Measurements from ENCODE around the gene HTR7. TPM values are rescaled to one million over a fixed set of nuclear protein-coding genes. Genes with fewer than 3 reads are reported as not detected.
"Not testable (repeated sequence)": the region's sequence is repeated elsewhere in the genome, so short reads cannot be mapped to it uniquely, and the experiment has no call there.

HTR7 gene
- total RNA-seq, 1 donor from 2014 or later: not detected

GRCh38 chr10:90860790-90861189 is 3.0 kb upstream of the HTR7 start:
- DNase-seq (no peak), ATAC-seq (no peak)
- intact Hi-C loops (cut with micrococcal nuclease): loop anchor here (10.0 kb wide), 2 partner anchors 106 to 1066 kb away; no protein-coding TSS in a partner anchor

GRCh38 chr10:90859321-90859751 is 1.5 kb upstream of the HTR7 start:
- no peak for ATAC-seq
- intact Hi-C loops (cut with micrococcal nuclease): no loop called here
- DNase-seq: no peak

GRCh38 chr10:90858461-90858968 is 676 bp upstream of the HTR7 start:
- ATAC-seq: peak; percentile 21
- intact Hi-C loops (cut with micrococcal nuclease): no loop called here

GRCh38 chr10:90856964-90857634 is 740 bp downstream of the HTR7 start:
- ATAC-seq: no peak
- intact Hi-C loops (cut with micrococcal nuclease): no loop called here
- DNase-seq: peak; percentile 28

More at GRCh38 chr10:90858461-90858968, 676 bp upstream of the HTR7 start:
- DNase-seq: no peak

- intact Hi-C loops (cut with micrococcal nuclease): no loop called here
- DNase-seq (no peak), ATAC-seq (no peak)
These were observed 1.6 kb downstream of the HTR7 start for GRCh38 chr10:90856261-90856660.

- intact Hi-C loops (cut with micrococcal nuclease): no loop called here
- DNase-seq (no peak), ATAC-seq (no peak)
These were observed 2.7 kb downstream of the HTR7 start for GRCh38 chr10:90855126-90855525.

GRCh38 chr10:90849956-90850749 is 7.7 kb downstream of the HTR7 start:
- DNase-seq (no peak), ATAC-seq (no peak)
- intact Hi-C loops (cut with micrococcal nuclease): no loop called here

GRCh38 chr10:90847436-90847835 is 10.4 kb downstream of the HTR7 start:
- DNase-seq (no peak), ATAC-seq (no peak)
- intact Hi-C loops (cut with micrococcal nuclease): no loop called here

- intact Hi-C loops (cut with micrococcal nuclease): no loop called here
- no peak for DNase-seq
These were observed 11.1 kb downstream of the HTR7 start for GRCh38 chr10:90846746-90847145.

GRCh38 chr10:90845726-90846125 is 12.1 kb downstream of the HTR7 start:
- no peak for ATAC-seq
- intact Hi-C loops (cut with micrococcal nuclease): no loop called here
- DNase-seq: no peak

More at GRCh38 chr10:90846746-90847145, 11.1 kb downstream of the HTR7 start:
- ATAC-seq: no peak

- DNase-seq: no peak
- intact Hi-C loops (cut with micrococcal nuclease): no loop called here
- ATAC-seq: no peak
These were observed 15.1 kb downstream of the HTR7 start for GRCh38 chr10:90842725-90843124.

- ATAC-seq (no peak), DNase-seq (no peak)
- intact Hi-C loops (cut with micrococcal nuclease): no loop called here
These were observed 20.4 kb downstream of the HTR7 start for GRCh38 chr10:90837486-90837885.

GRCh38 chr10:90834326-90834725 is 23.5 kb downstream of the HTR7 start:
- intact Hi-C loops (cut with micrococcal nuclease): no loop called here
- ATAC-seq: no peak
- DNase-seq: no peak

- intact Hi-C loops (cut with micrococcal nuclease): no loop called here
- ATAC-seq (no peak), DNase-seq (no peak)
These were observed 25.7 kb downstream of the HTR7 start for GRCh38 chr10:90832111-90832510.

- intact Hi-C loops (cut with micrococcal nuclease): no loop called here
- DNase-seq (no peak), ATAC-seq (no peak)
These were observed 35.3 kb downstream of the HTR7 start for GRCh38 chr10:90822508-90822907.

GRCh38 chr10:90821864-90822263 is 36.0 kb downstream of the HTR7 start:
- ATAC-seq; intact Hi-C loops (cut with micrococcal nuclease); DNase-seq: not testable (repeated sequence)

GRCh38 chr10:90819911-90820310 is 37.9 kb downstream of the HTR7 start:
- ATAC-seq (no peak), DNase-seq (no peak)
- intact Hi-C loops (cut with micrococcal nuclease): no loop called here

GRCh38 chr10:90818736-90819135 is 39.1 kb downstream of the HTR7 start:
- intact Hi-C loops (cut with micrococcal nuclease): no loop called here
- ATAC-seq (no peak), DNase-seq (no peak)

- DNase-seq (no peak), ATAC-seq (no peak)
- intact Hi-C loops (cut with micrococcal nuclease): no loop called here
These were observed 40.5 kb downstream of the HTR7 start for GRCh38 chr10:90817128-90817889.

GRCh38 chr10:90816466-90816865 is 41.4 kb downstream of the HTR7 start:
- DNase-seq: no peak
- intact Hi-C loops (cut with micrococcal nuclease): no loop called here
- ATAC-seq: no peak
